ENCODE measurements around the gene OR51A4.

The OR51A4 gene

DNA sequence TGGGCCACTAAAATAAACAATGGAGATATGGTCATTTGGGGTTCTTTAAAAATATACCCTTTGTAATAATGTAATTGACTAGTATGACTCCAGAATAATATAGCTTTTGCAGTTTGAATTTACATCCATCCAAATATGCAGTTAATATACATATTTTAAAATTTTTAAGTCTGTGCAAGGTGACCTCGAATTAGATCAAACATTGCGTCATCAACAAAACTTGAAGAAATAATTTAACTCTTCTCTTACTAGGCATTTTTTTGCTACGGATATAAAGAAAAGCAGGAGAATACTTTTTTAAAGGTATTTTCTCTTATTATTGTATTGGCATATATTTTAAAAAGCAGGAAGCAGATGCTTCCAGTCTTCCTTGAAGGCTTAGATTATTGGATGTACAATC is 10.7 kb downstream of the OR51A4 start:
- H3K4me3 ChIP-seq (ENCODE audit: insufficient read depth, low read depth, low read length, poor library complexity, severe bottlenecking) = no peak overlapping the region
- H3K4me1 ChIP-seq (ENCODE audit: control insufficient read depth, insufficient read depth, low read length, poor library complexity, severe bottlenecking) = no peaks in the 10 kb centered on the region
- H3K27ac ChIP-seq (ENCODE audit: insufficient read depth, low read length, poor library complexity, severe bottlenecking) = no peak overlapping the region
- H3K36me3 ChIP-seq (ENCODE audit: control insufficient read depth, insufficient read depth, low read length) = no peaks in the 10 kb centered on the region
- H3K27me3 ChIP-seq (replicated peaks; ENCODE audit: control insufficient read depth, insufficient read depth, low read length, poor library complexity, severe bottlenecking) = no peaks in the 10 kb centered on the region
- DNase-seq = no peak
- no peaks in the 10 kb centered on the region for H3K9me3 ChIP-seq (ENCODE audit: control insufficient read depth, low read length)

DNA sequence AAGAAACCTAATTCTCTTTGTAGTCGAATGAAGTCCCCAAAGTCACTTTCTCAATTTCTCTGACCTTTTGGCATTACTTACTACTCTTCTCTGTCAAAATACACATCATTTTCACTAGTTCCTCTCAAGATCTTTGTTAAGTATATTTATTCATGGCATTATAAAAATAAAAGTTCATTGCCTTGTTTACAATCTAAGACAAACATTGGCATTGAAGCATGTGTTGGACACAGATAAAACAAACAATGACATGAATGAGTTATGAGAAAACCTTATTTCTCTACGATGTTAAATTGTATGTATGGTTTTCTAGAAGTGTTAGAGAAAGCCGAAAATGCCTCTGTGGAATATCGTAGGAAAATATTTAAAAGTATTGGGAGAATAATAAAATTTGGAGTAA is 14.7 kb downstream of the OR51A4 start:
- no peak overlapping the region for H3K27ac ChIP-seq (ENCODE audit: insufficient read depth, low read length, poor library complexity, severe bottlenecking)
- no peaks in the 10 kb centered on the region for H3K36me3 ChIP-seq (ENCODE audit: control insufficient read depth, insufficient read depth, low read length)
- no peak for DNase-seq
- no peaks in the 10 kb centered on the region for H3K4me1 ChIP-seq (ENCODE audit: control insufficient read depth, insufficient read depth, low read length, poor library complexity, severe bottlenecking)
- H3K27me3 ChIP-seq (replicated peaks; ENCODE audit: control insufficient read depth, insufficient read depth, low read length, poor library complexity, severe bottlenecking) = no peaks in the 10 kb centered on the region
- H3K9me3 ChIP-seq (ENCODE audit: control insufficient read depth, low read length) = no peaks in the 10 kb centered on the region
- H3K4me3 ChIP-seq (ENCODE audit: insufficient read depth, low read depth, low read length, poor library complexity, severe bottlenecking) = no peak overlapping the region

DNA sequence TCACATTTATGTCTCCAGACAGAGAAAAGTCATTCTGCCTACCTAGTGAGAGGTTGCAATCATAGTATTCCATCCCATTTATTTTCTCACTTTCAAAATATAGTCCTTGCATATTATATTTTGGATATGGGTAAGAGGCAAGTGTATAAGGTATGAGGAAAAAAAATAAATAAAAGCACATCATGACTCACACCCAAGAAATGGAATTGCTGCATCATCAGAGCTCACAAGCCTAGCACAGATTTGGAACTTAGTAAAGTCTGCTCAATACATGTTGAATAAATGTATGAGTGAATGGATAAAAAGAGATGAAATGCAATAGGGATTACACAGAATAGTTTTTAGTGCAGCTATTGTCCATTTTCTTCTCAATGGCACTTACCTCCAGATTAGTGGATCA is 20.8 kb downstream of the OR51A4 start:
- H3K36me3 ChIP-seq (ENCODE audit: control insufficient read depth, insufficient read depth, low read length) = no peaks in the 10 kb centered on the region
- no peak overlapping the region for H3K27ac ChIP-seq (ENCODE audit: insufficient read depth, low read length, poor library complexity, severe bottlenecking)
- no peaks in the 10 kb centered on the region for H3K27me3 ChIP-seq (replicated peaks; ENCODE audit: control insufficient read depth, insufficient read depth, low read length, poor library complexity, severe bottlenecking)
- no peaks in the 10 kb centered on the region for H3K4me1 ChIP-seq (ENCODE audit: control insufficient read depth, insufficient read depth, low read length, poor library complexity, severe bottlenecking)
- H3K9me3 ChIP-seq (ENCODE audit: control insufficient read depth, low read length) = no peaks in the 10 kb centered on the region
- H3K4me3 ChIP-seq (ENCODE audit: insufficient read depth, low read depth, low read length, poor library complexity, severe bottlenecking) = no peak overlapping the region
- DNase-seq = no peak

DNA sequence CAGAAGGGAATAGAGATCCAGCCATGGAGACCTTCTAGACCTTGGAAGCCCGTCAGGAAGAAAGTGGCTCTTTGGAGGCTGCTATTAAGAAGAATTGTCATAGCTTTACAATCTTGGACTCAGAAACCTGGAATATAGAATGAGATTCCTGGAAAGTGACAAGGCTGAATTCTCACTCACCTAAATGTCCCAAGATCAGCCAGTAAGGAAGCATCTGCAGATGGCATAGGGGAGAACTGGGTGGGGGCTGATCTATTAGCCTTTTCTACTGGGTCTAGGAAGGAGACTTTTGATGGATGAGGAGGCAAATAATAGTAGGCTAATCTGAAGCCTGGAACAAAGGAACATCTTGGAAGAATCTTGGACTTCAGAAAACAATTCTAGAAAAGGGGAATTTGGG is 23.2 kb downstream of the OR51A4 start, which contains the start of gene OR51G1:
Gene OR51G1, minus strand, starts transcription at position 101 of the 400 bp plus-strand sequence. Its CDS starts 0 bp downstream, at position 101.
- no peaks in the 10 kb centered on the region for H3K27me3 ChIP-seq (replicated peaks; ENCODE audit: control insufficient read depth, insufficient read depth, low read length, poor library complexity, severe bottlenecking)
- no peak within 1 kb of the TSS for H3K4me3 ChIP-seq (ENCODE audit: insufficient read depth, low read depth, low read length, poor library complexity, severe bottlenecking)
- no peaks in the 10 kb centered on the region for H3K9me3 ChIP-seq (ENCODE audit: control insufficient read depth, low read length)
- no peak within 1 kb of the TSS for H3K27ac ChIP-seq (ENCODE audit: insufficient read depth, low read length, poor library complexity, severe bottlenecking)
- DNase-seq = no peak
- H3K4me1 ChIP-seq (ENCODE audit: control insufficient read depth, insufficient read depth, low read length, poor library complexity, severe bottlenecking) = no peaks in the 10 kb centered on the region
- H3K36me3 ChIP-seq (ENCODE audit: control insufficient read depth, insufficient read depth, low read length) = no peaks in the 10 kb centered on the region

DNA sequence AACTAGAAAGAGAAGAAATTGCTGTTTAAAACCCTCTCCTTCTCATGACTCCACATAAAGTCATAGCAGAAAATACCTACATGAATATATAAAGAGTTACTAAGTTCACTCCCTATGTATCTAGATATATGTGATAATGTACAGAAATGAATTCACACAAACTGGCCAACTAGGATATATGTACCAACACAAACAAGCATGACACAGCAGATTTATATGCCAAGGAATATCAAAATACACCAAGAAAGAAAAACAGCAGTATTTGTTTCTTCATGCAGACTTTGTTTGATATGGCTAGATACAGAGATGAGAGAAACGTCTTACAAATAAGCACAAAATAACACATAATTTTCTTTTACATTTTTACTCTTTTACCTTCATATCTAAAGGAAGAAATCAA is 25.1 kb downstream of the OR51A4 start:
- H3K4me1 ChIP-seq (ENCODE audit: control insufficient read depth, insufficient read depth, low read length, poor library complexity, severe bottlenecking) = no peaks in the 10 kb centered on the region
- no peaks in the 10 kb centered on the region for H3K36me3 ChIP-seq (ENCODE audit: control insufficient read depth, insufficient read depth, low read length)
- no peak for DNase-seq
- H3K4me3 ChIP-seq (ENCODE audit: insufficient read depth, low read depth, low read length, poor library complexity, severe bottlenecking) = no peak overlapping the region
- no peak overlapping the region for H3K27ac ChIP-seq (ENCODE audit: insufficient read depth, low read length, poor library complexity, severe bottlenecking)
- H3K27me3 ChIP-seq (replicated peaks; ENCODE audit: control insufficient read depth, insufficient read depth, low read length, poor library complexity, severe bottlenecking) = no peaks in the 10 kb centered on the region
- no peaks in the 10 kb centered on the region for H3K9me3 ChIP-seq (ENCODE audit: control insufficient read depth, low read length)

DNA sequence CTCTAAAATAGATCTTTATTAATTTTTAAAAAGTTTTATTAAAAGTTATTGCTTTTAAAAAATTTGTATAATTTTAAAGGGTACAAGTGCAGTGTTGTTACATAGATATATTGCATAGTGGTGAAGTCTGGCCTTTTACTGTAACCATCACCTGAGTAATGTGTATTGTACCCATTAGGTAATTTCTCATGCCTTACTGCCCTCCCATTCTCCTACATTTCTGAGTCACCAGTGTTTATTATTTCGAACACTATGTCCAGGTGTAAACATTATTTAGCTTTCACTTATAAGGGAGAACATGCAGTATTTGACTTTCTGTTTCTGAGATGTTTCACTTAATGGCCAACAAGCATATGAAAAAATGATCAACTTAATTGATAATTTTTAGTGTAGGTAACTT is 25.6 kb downstream of the OR51A4 start:
- no peaks in the 10 kb centered on the region for H3K9me3 ChIP-seq (ENCODE audit: control insufficient read depth, low read length)
- H3K27me3 ChIP-seq (replicated peaks; ENCODE audit: control insufficient read depth, insufficient read depth, low read length, poor library complexity, severe bottlenecking) = no peaks in the 10 kb centered on the region
- H3K36me3 ChIP-seq (ENCODE audit: control insufficient read depth, insufficient read depth, low read length) = no peaks in the 10 kb centered on the region
- DNase-seq = no peak
- no peaks in the 10 kb centered on the region for H3K4me1 ChIP-seq (ENCODE audit: control insufficient read depth, insufficient read depth, low read length, poor library complexity, severe bottlenecking)
- H3K4me3 ChIP-seq (ENCODE audit: insufficient read depth, low read depth, low read length, poor library complexity, severe bottlenecking) = no peak overlapping the region
- no peak overlapping the region for H3K27ac ChIP-seq (ENCODE audit: insufficient read depth, low read length, poor library complexity, severe bottlenecking)

DNA sequence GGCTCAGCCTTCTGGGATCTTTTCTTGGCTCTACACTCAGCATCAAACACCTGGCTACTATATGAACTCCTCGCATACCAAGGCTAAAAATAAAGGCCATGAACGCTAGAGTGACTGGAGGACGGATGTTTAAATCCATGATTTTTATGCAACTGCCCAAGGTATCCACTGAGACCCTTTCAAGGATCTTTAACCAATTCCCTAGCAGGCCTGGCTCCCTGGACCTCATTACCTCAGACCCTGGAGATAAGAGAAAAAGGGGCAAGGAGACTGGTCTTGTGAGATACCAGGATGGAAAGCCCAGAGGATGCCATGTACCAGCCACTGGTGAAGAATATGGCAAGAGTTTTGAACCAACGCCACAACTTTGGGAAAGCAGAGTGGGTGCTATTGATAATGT is 28.2 kb downstream of the OR51A4 start, which contains the start of gene OR51G2:
Gene OR51G2, minus strand, starts transcription at position 101 of the 400 bp plus-strand sequence. CDS start 3,687 bp downstream, outside the sequence.
- Histone ChIP-seq H3K4me3 (ENCODE audit: insufficient read depth, low read depth, low read length, poor library complexity, severe bottlenecking) (no peak within 1 kb of the TSS), H3K36me3 (ENCODE audit: control insufficient read depth, insufficient read depth, low read length) (no peaks in the 10 kb centered on the region), H3K27ac (ENCODE audit: insufficient read depth, low read length, poor library complexity, severe bottlenecking) (no peak within 1 kb of the TSS), H3K4me1 (ENCODE audit: control insufficient read depth, insufficient read depth, low read length, poor library complexity, severe bottlenecking) (no peaks in the 10 kb centered on the region), H3K27me3 (replicated peaks; ENCODE audit: control insufficient read depth, insufficient read depth, low read length, poor library complexity, severe bottlenecking) (no peaks in the 10 kb centered on the region), H3K9me3 (ENCODE audit: control insufficient read depth, low read length) (no peaks in the 10 kb centered on the region)
- DNase-seq = no peak

DNA sequence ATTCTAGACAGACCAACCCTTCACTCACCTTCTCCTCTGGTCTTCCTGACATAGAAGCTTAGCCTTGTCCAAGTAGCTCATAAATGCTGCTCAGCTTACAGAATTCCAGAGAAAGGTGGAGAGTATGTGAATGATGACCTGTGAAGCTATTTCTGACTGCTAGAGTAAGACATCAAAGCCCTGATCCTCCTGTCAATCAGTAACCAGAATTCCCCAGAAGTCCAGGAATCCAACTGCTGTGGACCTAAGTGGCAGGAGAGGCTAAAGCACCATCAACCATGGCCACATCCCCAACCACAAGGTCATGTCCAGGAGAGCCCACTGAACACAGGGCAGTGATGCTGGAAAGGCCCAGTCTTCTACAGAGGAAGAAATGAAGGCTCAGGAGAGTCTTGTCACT is 30.8 kb downstream of the OR51A4 start:
- DNase-seq = no peak
- H3K4me3 ChIP-seq (ENCODE audit: insufficient read depth, low read depth, low read length, poor library complexity, severe bottlenecking) = no peak overlapping the region
- no peak overlapping the region for H3K27ac ChIP-seq (ENCODE audit: insufficient read depth, low read length, poor library complexity, severe bottlenecking)
- no peaks in the 10 kb centered on the region for H3K36me3 ChIP-seq (ENCODE audit: control insufficient read depth, insufficient read depth, low read length)
- no peaks in the 10 kb centered on the region for H3K4me1 ChIP-seq (ENCODE audit: control insufficient read depth, insufficient read depth, low read length, poor library complexity, severe bottlenecking)
- no peaks in the 10 kb centered on the region for H3K9me3 ChIP-seq (ENCODE audit: control insufficient read depth, low read length)
- H3K27me3 ChIP-seq (replicated peaks; ENCODE audit: control insufficient read depth, insufficient read depth, low read length, poor library complexity, severe bottlenecking) = no peaks in the 10 kb centered on the region

DNA sequence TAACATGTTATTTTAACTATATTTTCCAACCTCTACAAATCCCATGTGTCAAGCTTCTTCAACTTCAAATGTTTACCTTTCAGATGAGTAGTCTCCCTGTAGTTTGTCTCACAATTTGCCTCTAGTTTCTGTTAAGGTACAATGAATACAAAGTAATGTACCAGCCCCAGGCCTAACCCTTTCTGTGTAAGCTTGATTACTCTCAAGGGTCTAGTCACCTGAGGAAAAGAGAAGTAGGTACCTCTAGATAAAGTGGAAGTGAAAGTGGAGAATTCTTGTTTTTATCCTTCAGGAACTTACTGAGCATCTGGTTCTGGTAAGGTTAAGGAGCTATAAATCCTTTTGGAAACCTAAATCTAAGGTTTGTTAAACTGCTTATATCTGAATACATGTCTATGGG is 43.9 kb downstream of the OR51A4 start, which contains the start of gene OR51A7:
Gene OR51A7, plus strand, starts transcription at position 300 of the 400 bp plus-strand sequence. CDS start 3,587 bp downstream, outside the sequence.
- H3K9me3 ChIP-seq (ENCODE audit: control insufficient read depth, low read length) = no peaks in the 10 kb centered on the region
- DNase-seq = no peak

More for the DNA sequence above, 43.9 kb downstream of the OR51A4 start, which contains the start of gene OR51A7:
- Histone ChIP-seq H3K4me3 (ENCODE audit: insufficient read depth, low read depth, low read length, poor library complexity, severe bottlenecking) (no peak within 1 kb of the TSS), H3K27me3 (replicated peaks; ENCODE audit: control insufficient read depth, insufficient read depth, low read length, poor library complexity, severe bottlenecking) (no peaks in the 10 kb centered on the region), H3K4me1 (ENCODE audit: control insufficient read depth, insufficient read depth, low read length, poor library complexity, severe bottlenecking) (no peaks in the 10 kb centered on the region), H3K36me3 (ENCODE audit: control insufficient read depth, insufficient read depth, low read length) (no peaks in the 10 kb centered on the region), H3K27ac (ENCODE audit: insufficient read depth, low read length, poor library complexity, severe bottlenecking) (no peak within 1 kb of the TSS)

All from effector memory CD4-positive, alpha-beta T cell (primary cell).